ENCODE measurements around the gene CCDC74A. TPM values are rescaled to one million over a fixed set of nuclear protein-coding genes. Genes with fewer than 3 reads are reported as not detected.
"Not testable (repeated sequence)": the region's sequence is repeated elsewhere in the genome, so short reads cannot be mapped to it uniquely, and the experiment has no call there.

Gene CCDC74A
- polyA plus RNA-seq, 1 donor, result 3.6 TPM

DNA sequence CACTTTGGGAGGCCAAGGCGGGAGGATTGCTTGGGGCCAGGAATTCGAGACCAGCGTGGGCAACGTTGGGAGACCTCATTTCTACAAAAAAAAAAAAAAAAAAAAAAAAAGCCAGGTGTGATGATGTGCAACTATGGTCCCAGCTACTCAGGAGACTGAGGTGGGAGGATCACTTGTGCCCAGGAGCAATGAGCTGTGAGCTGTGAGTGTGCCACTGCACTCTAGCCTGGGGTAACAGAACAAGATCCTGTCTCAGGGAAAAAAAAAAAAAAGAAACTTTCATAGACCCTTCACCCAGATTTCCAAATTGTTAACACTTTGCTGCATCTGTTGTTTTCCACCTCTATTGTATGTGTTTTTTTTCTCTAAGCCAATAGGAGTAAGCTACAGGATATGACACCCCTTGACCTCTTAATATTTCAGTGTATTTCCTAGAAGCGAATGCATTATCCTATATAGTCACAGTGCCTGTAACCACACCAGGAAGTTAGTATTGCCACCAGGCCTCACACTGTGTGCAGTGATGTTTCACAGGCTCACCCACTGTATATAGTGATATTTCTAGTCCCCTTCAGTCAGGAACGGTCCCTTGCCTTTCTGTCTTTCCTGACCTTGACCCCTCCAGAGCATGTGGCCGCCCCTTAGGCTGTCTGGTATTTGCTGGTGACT, 23.5 kb upstream of the CCDC74A start:
- not testable (repeated sequence) for H3K9me3 ChIP-seq (ENCODE audit: control insufficient read depth, low read depth, low read length); H3K27ac ChIP-seq (ENCODE audit: low read length); H3K4me3 ChIP-seq (ENCODE audit: low read length); H3K27me3 ChIP-seq (ENCODE audit: control insufficient read depth, insufficient read depth, low read length); H3K4me1 ChIP-seq (ENCODE audit: control insufficient read depth, insufficient read depth, low read length); DNase-seq
- no CpG with 5 or more reads among the region's 7 CpGs for WGBS (ENCODE audit: insufficient coverage, low lambda C conversion rate)
- H3K36me3 ChIP-seq (ENCODE audit: control insufficient read depth, insufficient read depth, low read length), result peaks cover 55% of the 10 kb centered on the region

DNA sequence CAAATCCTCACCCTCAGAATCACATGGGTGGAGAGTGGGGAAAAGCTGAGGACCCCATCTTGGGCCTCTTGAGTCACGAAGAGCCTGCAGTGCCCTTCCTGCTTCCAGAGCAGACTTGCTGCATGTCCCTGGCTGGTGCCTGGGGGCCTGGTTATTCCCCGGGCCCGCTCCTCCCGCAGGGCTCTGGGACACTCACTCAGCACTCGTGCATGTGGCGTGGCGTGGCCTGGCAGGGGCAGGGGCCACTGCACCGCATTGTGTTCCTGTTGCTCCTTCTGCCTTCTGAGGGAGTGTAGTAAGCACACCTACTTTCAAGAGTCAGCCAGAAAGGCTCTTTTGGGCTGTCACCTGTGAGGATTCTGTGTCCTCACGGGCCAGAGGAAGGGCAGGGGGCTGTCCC, 18.1 kb upstream of the CCDC74A start:
- Histone ChIP-seq H3K4me3 (ENCODE audit: low read length) (no peak overlapping the region), H3K4me1 (ENCODE audit: control insufficient read depth, insufficient read depth, low read length) (no peaks in the 10 kb centered on the region), H3K36me3 (ENCODE audit: control insufficient read depth, insufficient read depth, low read length) (peaks cover 40% of the 10 kb centered on the region), H3K9me3 (ENCODE audit: control insufficient read depth, low read depth, low read length) (no peaks in the 10 kb centered on the region), H3K27ac (ENCODE audit: low read length) (no peak overlapping the region), H3K27me3 (ENCODE audit: control insufficient read depth, insufficient read depth, low read length) (no peaks in the 10 kb centered on the region)
- WGBS (ENCODE audit: insufficient coverage, low lambda C conversion rate), result no CpG with 5 or more reads among the region's 9 CpGs
- no peak for DNase-seq

GRCh38 chr2:131511291-131511968, 16.3 kb upstream of the CCDC74A start:
- not testable (repeated sequence) for H3K27ac ChIP-seq (ENCODE audit: low read length); H3K9me3 ChIP-seq (ENCODE audit: control insufficient read depth, low read depth, low read length); H3K4me3 ChIP-seq (ENCODE audit: low read length); H3K4me1 ChIP-seq (ENCODE audit: control insufficient read depth, insufficient read depth, low read length); DNase-seq; H3K27me3 ChIP-seq (ENCODE audit: control insufficient read depth, insufficient read depth, low read length)
- H3K36me3 ChIP-seq (ENCODE audit: control insufficient read depth, insufficient read depth, low read length), result peaks cover 33% of the 10 kb centered on the region
- 86% methylated on average over 3 of the region's 22 CpGs for WGBS (ENCODE audit: insufficient coverage, low lambda C conversion rate)

- H3K36me3 ChIP-seq (ENCODE audit: control insufficient read depth, insufficient read depth, low read length), result peaks cover 32% of the 10 kb centered on the region
- not testable (repeated sequence) for H3K27me3 ChIP-seq (ENCODE audit: control insufficient read depth, insufficient read depth, low read length); H3K9me3 ChIP-seq (ENCODE audit: control insufficient read depth, low read depth, low read length); H3K27ac ChIP-seq (ENCODE audit: low read length); DNase-seq; H3K4me3 ChIP-seq (ENCODE audit: low read length); H3K4me1 ChIP-seq (ENCODE audit: control insufficient read depth, insufficient read depth, low read length)
- WGBS (ENCODE audit: insufficient coverage, low lambda C conversion rate), result no CpG with 5 or more reads among the region's 17 CpGs
These were observed 15.5 kb upstream of the CCDC74A start for GRCh38 chr2:131511969-131512870.

- not testable (repeated sequence) for H3K9me3 ChIP-seq (ENCODE audit: control insufficient read depth, low read depth, low read length); H3K27ac ChIP-seq (ENCODE audit: low read length); H3K4me3 ChIP-seq (ENCODE audit: low read length); DNase-seq; H3K27me3 ChIP-seq (ENCODE audit: control insufficient read depth, insufficient read depth, low read length); H3K4me1 ChIP-seq (ENCODE audit: control insufficient read depth, insufficient read depth, low read length)
- WGBS (ENCODE audit: insufficient coverage, low lambda C conversion rate), result no CpG with 5 or more reads among the region's 15 CpGs
- peaks cover 32% of the 10 kb centered on the region for H3K36me3 ChIP-seq (ENCODE audit: control insufficient read depth, insufficient read depth, low read length)
These were observed 13.1 kb upstream of the CCDC74A start for GRCh38 chr2:131514408-131515166.

- DNase-seq; H3K9me3 ChIP-seq (ENCODE audit: control insufficient read depth, low read depth, low read length); H3K4me3 ChIP-seq (ENCODE audit: low read length); H3K27ac ChIP-seq (ENCODE audit: low read length); H3K27me3 ChIP-seq (ENCODE audit: control insufficient read depth, insufficient read depth, low read length); H3K4me1 ChIP-seq (ENCODE audit: control insufficient read depth, insufficient read depth, low read length): not testable (repeated sequence)
- no CpG with 5 or more reads among the region's 14 CpGs for WGBS (ENCODE audit: insufficient coverage, low lambda C conversion rate)
- H3K36me3 ChIP-seq (ENCODE audit: control insufficient read depth, insufficient read depth, low read length), result peaks cover 29% of the 10 kb centered on the region
These were observed 12.5 kb upstream of the CCDC74A start for GRCh38 chr2:131515235-131515634.

DNA sequence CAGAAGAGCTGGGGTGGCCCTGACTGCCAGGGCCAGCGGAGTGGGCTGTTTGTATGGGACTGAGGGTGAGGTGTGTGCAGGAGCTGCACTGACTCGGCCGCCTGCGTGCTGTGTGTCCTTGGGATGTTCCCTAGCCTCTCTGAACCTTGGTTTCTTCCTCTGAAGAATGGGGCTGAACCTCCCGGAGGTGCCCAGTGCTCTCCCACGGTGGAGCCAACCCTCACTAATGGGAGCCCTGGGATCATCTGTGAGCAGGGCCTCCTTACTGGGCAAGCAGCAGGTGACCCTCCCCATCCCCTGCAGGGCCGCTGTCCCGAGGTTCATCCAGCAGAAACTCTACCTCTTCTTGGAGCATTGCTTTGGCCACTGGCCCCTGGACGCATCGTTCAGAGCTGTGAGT, 11.7 kb upstream of the CCDC74A start:
- H3K27me3 ChIP-seq (ENCODE audit: control insufficient read depth, insufficient read depth, low read length), result no peaks in the 10 kb centered on the region
- H3K27ac ChIP-seq (ENCODE audit: low read length), result no peak overlapping the region
- DNase-seq, result no peak
- 100% methylated on average over 2 of the region's 10 CpGs for WGBS (ENCODE audit: insufficient coverage, low lambda C conversion rate)
- H3K9me3 ChIP-seq (ENCODE audit: control insufficient read depth, low read depth, low read length), result no peaks in the 10 kb centered on the region
- peaks cover 29% of the 10 kb centered on the region for H3K36me3 ChIP-seq (ENCODE audit: control insufficient read depth, insufficient read depth, low read length)
- H3K4me3 ChIP-seq (ENCODE audit: low read length), result no peak overlapping the region
- no peaks in the 10 kb centered on the region for H3K4me1 ChIP-seq (ENCODE audit: control insufficient read depth, insufficient read depth, low read length)

DNA sequence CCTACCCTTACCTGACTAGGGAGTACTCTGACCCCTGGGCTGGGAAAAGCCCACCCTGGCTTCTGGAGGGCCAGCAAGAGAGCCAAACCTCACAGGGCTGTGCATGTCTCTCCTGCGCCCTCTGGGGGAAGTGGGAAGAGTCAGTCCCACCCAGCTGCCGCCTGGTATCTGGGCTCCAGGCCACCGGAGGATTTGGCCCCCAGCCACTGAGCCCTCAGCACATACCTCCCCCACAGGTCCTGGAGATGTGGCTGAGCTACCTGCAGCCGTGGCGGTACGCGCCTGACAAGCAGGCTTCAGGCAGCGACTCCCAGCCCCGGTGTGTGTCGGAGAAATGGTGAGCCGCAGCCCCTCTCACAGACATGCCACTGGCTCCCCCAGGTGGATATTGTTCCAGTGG, 11.1 kb upstream of the CCDC74A start:
- WGBS (ENCODE audit: insufficient coverage, low lambda C conversion rate), result no CpG with 5 or more reads among the region's 11 CpGs
- not testable (repeated sequence) for H3K27me3 ChIP-seq (ENCODE audit: control insufficient read depth, insufficient read depth, low read length); H3K9me3 ChIP-seq (ENCODE audit: control insufficient read depth, low read depth, low read length); H3K4me1 ChIP-seq (ENCODE audit: control insufficient read depth, insufficient read depth, low read length); H3K4me3 ChIP-seq (ENCODE audit: low read length); H3K27ac ChIP-seq (ENCODE audit: low read length); DNase-seq
- peaks cover 28% of the 10 kb centered on the region for H3K36me3 ChIP-seq (ENCODE audit: control insufficient read depth, insufficient read depth, low read length)

- no peaks in the 10 kb centered on the region for H3K4me1 ChIP-seq (ENCODE audit: control insufficient read depth, insufficient read depth, low read length)
- H3K27ac ChIP-seq (ENCODE audit: low read length), result no peak overlapping the region
- H3K4me3 ChIP-seq (ENCODE audit: low read length), result no peak overlapping the region
- H3K27me3 ChIP-seq (ENCODE audit: control insufficient read depth, insufficient read depth, low read length), result no peaks in the 10 kb centered on the region
- H3K36me3 ChIP-seq (ENCODE audit: control insufficient read depth, insufficient read depth, low read length), result peaks cover 28% of the 10 kb centered on the region
- no peaks in the 10 kb centered on the region for H3K9me3 ChIP-seq (ENCODE audit: control insufficient read depth, low read depth, low read length)
- DNase-seq, result no peak
- no CpG with 5 or more reads among the region's 17 CpGs for WGBS (ENCODE audit: insufficient coverage, low lambda C conversion rate)
These were observed 10.4 kb upstream of the CCDC74A start for GRCh38 chr2:131517106-131517831.
